GM19099 (cell line): ENCODE measurements around the gene CDHR5.

ENCODE experiments used
- POLR2A ChIP-seq: IDR thresholded peaks from 3 replicates; pipeline ENCODE4 v1.6.1; 2011; ENCODE audit warnings: low read depth; ENCODE audit not compliant: insufficient read length; ENCODE audit errors: extremely low read depth

CDHR5 gene

GRCh38 chr11:617199-617911 is 7.4 kb downstream of the CDHR5 start:
- TF ChIP-seq POLR2A = no peak

GRCh38 chr11:616320-617198 is 8.2 kb downstream of the CDHR5 start:
- TF ChIP-seq POLR2A = no peak

GRCh38 chr11:615504-616319 is 9.0 kb downstream of the CDHR5 start, which contains the start of gene IRF7:
IRF7 (minus strand) TSS chr11:615950; CDS start chr11:615364, 586 bp downstream.
- TF ChIP-seq POLR2A = peak; percentile 99

- no peak for TF ChIP-seq POLR2A
These were observed 9.9 kb downstream of the CDHR5 start for GRCh38 chr11:614623-615503.

- peak; percentile 4 for TF ChIP-seq POLR2A
These were observed 10.6 kb downstream of the CDHR5 start for GRCh38 chr11:614021-614622.

- peak; percentile 48 for TF ChIP-seq POLR2A
These were observed 11.3 kb downstream of the CDHR5 start for GRCh38 chr11:613369-613968.

- TF ChIP-seq POLR2A = no peak
These were observed 11.8 kb downstream of the CDHR5 start for GRCh38 chr11:612961-613300.

GRCh38 chr11:612201-612960 is 12.4 kb downstream of the CDHR5 start:
- TF ChIP-seq POLR2A = no peak

- peak; percentile 42 for TF ChIP-seq POLR2A
These were observed 13.5 kb downstream of the CDHR5 start for GRCh38 chr11:611001-611996.

- TF ChIP-seq POLR2A = no peak
These were observed 14.5 kb downstream of the CDHR5 start for GRCh38 chr11:610146-610801.

- no peak for TF ChIP-seq POLR2A
These were observed 15.4 kb downstream of the CDHR5 start for GRCh38 chr11:609341-609811.
